ENCODE data around the gene SEMA7A.

SEMA7A gene

GRCh38 chr15:74432271-74432967 is 1.3 kb downstream of the SEMA7A start:
- no peak for TF ChIP-seq CTCF (IDR thresholded peaks at IDR 0.05; ENCODE audit: unreplicated experiment in 3 of 3)
- H3K4me3 Mint-ChIP-seq: peak overlapping the region; percentile 82 to 90 (median 86)
- H3K4me1 Mint-ChIP-seq: peaks cover 49% of the 10 kb centered on the region
- H3K9me3 Mint-ChIP-seq: no peaks in the 10 kb centered on the region
- H3K27ac Mint-ChIP-seq: peak overlapping the region in 2 of 3 experiments; percentile 48 to 50
- H3K36me3 Mint-ChIP-seq (ENCODE audit: low read depth): no peaks in the 10 kb centered on the region
- peaks cover 29% of the 10 kb centered on the region for H3K27me3 Mint-ChIP-seq (ENCODE audit: low read depth)

GRCh38 chr15:74431645-74432044 is 2.1 kb downstream of the SEMA7A start:
- Mint-ChIP-seq H3K4me3 (peak overlapping the region; percentile 82 to 90 (median 86)), H3K4me1 (peaks cover 49% of the 10 kb centered on the region), H3K9me3 (no peaks in the 10 kb centered on the region), H3K36me3 (ENCODE audit: low read depth) (no peaks in the 10 kb centered on the region), H3K27ac (peak overlapping the region in 1 of 3 experiments; percentile 50), H3K27me3 (ENCODE audit: low read depth) (peaks cover 30% of the 10 kb centered on the region)
- TF ChIP-seq CTCF (IDR thresholded peaks at IDR 0.05; ENCODE audit: unreplicated experiment in 3 of 3): no peak

GRCh38 chr15:74431116-74431515 is 2.6 kb downstream of the SEMA7A start:
- Mint-ChIP-seq H3K4me1 (peaks cover 54% of the 10 kb centered on the region), H3K36me3 (ENCODE audit: low read depth) (no peaks in the 10 kb centered on the region), H3K9me3 (no peaks in the 10 kb centered on the region), H3K27me3 (ENCODE audit: low read depth) (peaks cover 30% of the 10 kb centered on the region), H3K4me3 (peak overlapping the region; percentile 82 to 90 (median 86)), H3K27ac (peak overlapping the region in 2 of 3 experiments; percentile 33 to 44)
- TF ChIP-seq CTCF (IDR thresholded peaks at IDR 0.05; ENCODE audit: unreplicated experiment in 3 of 3): no peak

- H3K9me3 Mint-ChIP-seq: no peaks in the 10 kb centered on the region
- peak overlapping the region in 1 of 3 experiments; percentile 40 for H3K4me3 Mint-ChIP-seq
Measured at GRCh38 chr15:74430510-74430951, 3.2 kb downstream of the SEMA7A start.

GRCh38 chr15:74429781-74430400 is 3.9 kb downstream of the SEMA7A start:
- Mint-ChIP-seq H3K27ac (peak overlapping the region in 1 of 3 experiments; percentile 45), H3K36me3 (ENCODE audit: low read depth) (no peaks in the 10 kb centered on the region), H3K4me1 (peaks cover 53% of the 10 kb centered on the region), H3K27me3 (ENCODE audit: low read depth) (peaks cover 29% of the 10 kb centered on the region), H3K9me3 (no peaks in the 10 kb centered on the region), H3K4me3 (peak overlapping the region in 2 of 3 experiments; percentile 26 to 53)
- no peak for TF ChIP-seq CTCF (IDR thresholded peaks at IDR 0.05; ENCODE audit: unreplicated experiment in 3 of 3)

More at GRCh38 chr15:74430510-74430951, 3.2 kb downstream of the SEMA7A start:
- Mint-ChIP-seq H3K4me1 (peaks cover 55% of the 10 kb centered on the region), H3K36me3 (ENCODE audit: low read depth) (no peaks in the 10 kb centered on the region), H3K27ac (no peak overlapping the region), H3K27me3 (ENCODE audit: low read depth) (peaks cover 30% of the 10 kb centered on the region)
- no peak for TF ChIP-seq CTCF (IDR thresholded peaks at IDR 0.05; ENCODE audit: unreplicated experiment in 3 of 3)

Measured in nephron (organoid).